Measurements from ENCODE around the gene DNAH3.
"Not testable (repeated sequence)": the region's sequence is repeated elsewhere in the genome, so short reads cannot be mapped to it uniquely, and the experiment has no call there.

The DNAH3 gene

DNA sequence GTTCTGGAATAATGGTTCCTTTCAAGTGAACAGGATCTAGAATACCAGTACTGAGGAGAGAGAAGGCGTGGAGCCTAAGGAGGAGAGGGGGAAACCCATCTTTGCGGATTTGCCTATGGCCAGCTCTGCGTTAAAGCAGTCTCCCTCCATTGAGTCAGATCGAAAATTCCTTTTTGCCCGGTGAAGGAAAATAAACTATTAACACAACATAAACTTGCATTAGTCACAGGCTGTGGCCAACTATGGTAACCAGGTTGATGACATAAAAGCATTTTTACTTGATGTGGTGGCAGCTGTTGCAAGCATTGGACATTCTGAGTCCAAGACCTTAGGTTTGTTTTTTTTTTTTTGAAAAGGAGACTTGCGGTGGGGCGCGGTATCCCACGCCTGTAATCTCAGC is 16.7 kb upstream of the DNAH3 start:
- no peak for DNase-seq (ENCODE audit: low spot score)

DNA sequence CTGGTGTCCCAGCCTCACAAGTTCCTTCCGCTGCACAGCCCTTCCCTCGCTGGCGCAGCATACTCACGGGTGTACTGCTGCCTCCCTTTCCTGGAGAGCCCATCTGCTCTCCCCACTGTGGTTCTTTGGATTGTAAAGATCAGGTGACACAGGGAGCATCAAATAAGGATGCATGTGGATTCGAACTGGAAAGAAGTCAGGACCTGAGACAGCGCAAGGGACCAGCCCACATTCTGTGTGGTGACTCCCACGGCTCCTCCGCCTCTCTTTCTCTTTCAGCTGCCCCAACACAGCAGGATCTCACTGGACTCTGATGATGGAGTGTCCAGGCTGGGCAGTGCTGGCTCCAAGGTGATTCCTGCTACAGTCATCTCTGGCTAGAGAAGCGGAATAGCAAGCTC is 15.9 kb upstream of the DNAH3 start:
- DNase-seq (ENCODE audit: low spot score), result no peak

DNA sequence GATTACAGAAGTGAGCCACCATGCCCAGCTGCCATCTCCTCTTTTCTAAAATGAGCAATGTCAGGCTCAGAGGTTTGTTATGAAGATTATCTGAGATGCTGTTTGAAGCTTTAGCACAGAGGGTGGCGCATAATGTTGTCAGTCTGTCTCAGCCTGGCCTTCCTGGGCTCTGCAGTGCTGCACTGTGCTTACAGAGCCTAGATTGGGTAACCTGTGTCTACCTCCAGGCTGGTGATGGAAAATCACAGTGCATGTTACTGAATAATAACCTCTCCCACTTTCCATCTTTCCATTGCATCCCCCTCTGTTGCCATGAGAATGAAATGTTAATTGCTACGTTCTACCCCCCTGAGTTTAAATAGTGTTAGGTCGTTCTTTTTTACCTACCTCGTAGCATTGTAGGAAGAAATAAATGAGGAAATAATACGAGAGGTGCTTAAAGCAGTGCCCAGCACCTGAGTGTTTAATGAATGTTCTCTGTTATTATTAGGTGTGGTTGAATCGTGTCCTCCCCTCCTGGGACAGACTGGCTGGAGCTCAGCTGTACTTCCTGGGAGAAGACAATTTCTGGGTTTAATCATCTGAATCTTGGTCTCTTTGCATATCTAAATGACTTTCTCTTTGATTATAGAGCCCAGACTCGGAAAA is 14.0 kb upstream of the DNAH3 start:
- DNase-seq (ENCODE audit: low spot score), result no peak

- DNase-seq (ENCODE audit: low spot score), result no peak
These were observed 12.9 kb upstream of the DNAH3 start for GRCh38 chr16:21163576-21163975.

GRCh38 chr16:21162661-21163151 is 12.1 kb upstream of the DNAH3 start:
- DNase-seq (ENCODE audit: low spot score), result no peak

DNA sequence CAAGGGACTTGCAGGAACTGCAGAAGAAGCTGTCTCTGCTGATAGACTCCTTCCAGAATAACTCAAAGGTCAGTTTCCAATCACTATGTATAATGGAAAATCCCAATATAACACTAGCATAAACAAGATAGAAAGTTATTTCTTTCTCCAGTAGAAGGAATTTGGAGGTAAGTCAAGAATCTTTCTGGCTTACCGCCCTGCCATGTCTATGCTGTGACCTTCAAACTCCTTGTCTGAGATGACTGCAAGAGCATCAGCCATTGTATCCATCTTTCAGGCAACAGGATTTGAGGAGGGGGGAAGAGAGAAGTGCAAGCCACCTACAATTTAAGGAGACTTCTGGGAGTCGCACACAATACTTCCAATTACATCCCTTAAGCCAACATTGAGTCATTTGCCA is 10.6 kb upstream of the DNAH3 start:
- no peak for DNase-seq (ENCODE audit: low spot score)

GRCh38 chr16:21160276-21160675 is 9.6 kb upstream of the DNAH3 start:
- DNase-seq (ENCODE audit: low spot score), result no peak

DNA sequence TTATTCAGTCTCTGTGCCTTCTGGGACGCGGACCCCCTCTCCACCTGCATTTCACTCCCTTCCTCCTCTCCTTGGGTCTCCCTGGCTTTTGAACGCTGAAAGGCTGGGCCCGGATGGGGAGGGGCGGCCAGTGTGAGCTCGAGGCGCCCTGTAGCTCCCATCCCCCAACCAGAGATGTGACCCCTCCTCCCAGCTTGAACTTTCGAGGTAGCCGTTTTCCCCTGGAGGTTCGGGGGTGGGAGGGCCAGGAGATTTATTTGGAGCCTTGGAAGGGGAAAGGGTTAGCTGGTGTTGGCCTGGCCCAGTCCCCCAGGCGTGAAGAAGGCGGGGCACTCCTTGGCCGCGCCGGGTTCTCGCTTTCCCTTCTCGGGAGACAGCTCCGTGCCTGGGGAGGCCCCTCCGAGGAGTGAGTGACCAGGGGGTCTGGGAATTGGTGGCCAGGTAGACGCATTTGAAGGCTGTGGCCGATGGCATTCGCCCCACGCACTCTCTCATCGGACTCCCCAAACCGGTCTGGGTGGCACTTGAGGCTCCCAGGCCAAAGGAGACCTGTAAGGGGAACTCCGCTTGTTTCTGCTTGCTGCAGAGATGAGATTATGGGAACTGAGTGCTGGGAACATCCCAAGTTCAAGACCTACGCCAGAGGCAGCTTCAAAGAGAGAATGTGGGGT is 8.8 kb upstream of the DNAH3 start:
- DNase-seq (ENCODE audit: low spot score), result no peak

GRCh38 chr16:21158208-21159110 is 7.8 kb upstream of the DNAH3 start, which contains the start of gene LDAF1:
TSS of gene LDAF1 (plus strand) at chr16:21158674. CDS start at chr16:21161183, 2,509 bp downstream.
- peak; percentile 72 for DNase-seq (ENCODE audit: low spot score)

DNA sequence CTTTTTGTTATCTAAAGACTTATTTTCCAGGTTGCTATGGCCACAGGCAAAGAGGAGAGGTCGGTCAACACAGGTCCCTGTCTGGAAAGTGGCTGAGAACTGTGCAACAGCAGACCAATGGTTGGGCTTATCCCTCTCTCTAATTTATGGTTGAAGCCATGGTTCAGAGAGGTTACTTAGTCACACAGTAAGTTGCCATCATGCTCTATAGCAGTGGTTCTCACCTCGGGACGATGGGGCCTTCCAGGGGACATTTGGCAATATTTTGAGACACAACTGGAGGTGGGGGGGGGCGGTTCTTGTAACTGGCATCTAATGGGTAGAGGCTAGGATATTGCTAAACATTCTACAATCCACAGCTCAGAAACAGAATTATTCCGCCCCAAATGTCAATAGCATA is 7.0 kb upstream of the DNAH3 start:
- DNase-seq (ENCODE audit: low spot score), result no peak

GRCh38 chr16:21156767-21157467 is 6.3 kb upstream of the DNAH3 start:
- DNase-seq (ENCODE audit: low spot score), result peak; percentile 79

DNA sequence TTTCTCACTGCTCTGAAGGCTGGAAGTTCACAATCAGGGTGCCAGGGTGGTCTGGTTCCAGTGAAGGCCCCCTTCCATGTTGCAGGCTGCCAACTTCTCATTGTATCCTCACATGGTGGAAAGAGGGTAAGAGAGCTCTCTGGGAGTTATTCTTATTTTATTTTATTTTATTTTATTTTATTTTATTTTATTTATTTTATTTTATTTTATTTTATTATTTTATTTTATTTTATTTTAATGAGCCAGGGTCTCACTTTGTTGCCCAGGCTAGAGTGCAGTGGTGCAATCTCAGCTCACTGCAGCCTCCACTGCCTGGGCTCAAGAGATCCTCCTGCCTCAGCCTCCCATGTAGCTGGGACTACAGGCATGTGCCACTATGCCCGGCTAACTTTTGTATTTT is 5.4 kb upstream of the DNAH3 start:
- DNase-seq (ENCODE audit: low spot score), result not testable (repeated sequence)

DNA sequence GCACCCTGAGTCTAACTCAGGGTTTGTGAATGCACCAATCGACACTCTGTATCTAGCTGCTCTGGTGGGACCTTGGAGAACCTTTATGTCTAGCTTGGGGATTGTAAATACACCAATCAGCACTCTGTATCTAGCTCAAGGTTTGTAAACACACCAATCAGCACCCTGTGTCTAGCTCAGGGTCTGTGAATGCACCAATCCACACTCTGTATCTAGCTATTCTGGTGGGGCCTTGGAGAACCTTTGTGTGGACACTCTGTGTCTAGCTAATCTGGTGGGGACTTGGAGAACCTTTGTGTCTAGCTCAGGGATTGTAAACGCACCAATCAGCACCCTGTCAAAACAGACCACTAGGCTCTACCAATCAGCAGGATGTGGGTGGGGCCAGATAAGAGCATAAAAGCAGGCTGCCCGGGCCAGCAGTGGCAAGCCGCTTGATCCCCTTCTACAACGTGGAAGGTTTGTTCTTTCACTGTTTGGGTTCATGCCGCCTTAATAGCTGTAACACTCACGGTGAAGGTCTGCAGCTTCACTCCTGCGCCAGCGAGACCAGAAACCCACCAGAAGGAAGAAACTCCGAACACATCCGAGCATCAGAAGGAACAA is 2.6 kb upstream of the DNAH3 start:
- not testable (repeated sequence) for DNase-seq (ENCODE audit: low spot score)

DNA sequence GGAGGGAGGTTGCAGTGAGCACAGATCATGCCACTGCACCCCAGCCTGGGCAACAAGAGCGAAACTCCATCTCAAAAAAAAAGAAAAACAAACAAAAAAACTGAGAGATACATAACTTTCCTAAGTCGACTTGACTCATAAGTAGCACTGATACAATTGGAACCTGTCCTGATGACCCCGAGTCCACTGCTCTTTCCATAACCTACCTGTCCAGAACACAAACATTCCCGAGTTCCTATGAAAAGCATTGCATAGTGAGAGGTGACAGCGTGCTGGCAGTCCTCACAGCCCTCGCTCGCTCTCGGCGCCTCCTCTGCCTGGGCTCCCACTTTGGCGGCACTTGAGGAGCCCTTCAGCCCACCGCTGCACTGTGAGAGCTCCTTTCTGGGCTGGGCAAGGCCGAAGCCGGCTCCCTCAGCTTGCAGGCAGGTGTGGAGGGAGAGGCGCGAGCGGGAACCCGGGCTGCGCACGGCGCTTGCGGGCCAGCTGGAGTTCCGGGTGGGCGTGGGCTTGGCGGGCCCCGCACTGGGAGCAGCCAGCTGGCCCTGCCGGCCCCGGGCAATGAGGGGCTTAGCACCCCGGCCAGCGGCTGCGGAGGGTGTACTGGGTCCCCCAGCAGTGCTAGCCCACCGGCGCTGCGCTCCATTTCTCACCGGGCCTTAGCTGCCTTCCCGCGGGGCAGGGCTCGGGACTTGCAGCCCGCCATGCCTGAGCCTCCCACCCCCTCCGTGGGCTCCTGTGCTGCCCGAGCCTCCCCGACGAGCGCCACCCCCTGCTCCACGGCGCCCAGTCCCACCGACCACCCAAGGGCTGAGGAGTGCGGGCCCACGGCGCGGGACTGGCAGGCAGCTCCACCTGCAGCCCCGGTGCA is 1.7 kb upstream of the DNAH3 start:
- DNase-seq (ENCODE audit: low spot score), result not testable (repeated sequence)

DNA sequence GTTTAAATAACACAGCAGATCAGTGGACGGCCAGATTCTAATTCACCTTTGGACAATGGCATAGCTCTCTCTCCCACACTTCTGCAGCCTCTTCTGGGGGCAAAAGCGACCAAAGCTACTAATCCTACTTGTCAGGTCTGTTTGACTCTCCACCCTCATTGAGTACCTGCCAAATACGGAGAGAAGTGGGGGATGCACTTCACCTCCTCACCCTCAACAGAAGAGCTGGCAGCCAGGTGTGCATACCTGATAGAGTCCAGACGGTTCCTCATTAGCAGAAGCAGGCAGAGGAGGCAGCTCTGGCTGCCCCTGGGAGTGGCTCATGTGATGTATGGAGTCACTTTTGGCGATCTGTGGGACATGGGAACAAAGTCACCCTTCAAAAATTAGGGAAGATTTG is 4.9 kb downstream of the DNAH3 start:
- DNase-seq (ENCODE audit: low spot score), result no peak

DNA sequence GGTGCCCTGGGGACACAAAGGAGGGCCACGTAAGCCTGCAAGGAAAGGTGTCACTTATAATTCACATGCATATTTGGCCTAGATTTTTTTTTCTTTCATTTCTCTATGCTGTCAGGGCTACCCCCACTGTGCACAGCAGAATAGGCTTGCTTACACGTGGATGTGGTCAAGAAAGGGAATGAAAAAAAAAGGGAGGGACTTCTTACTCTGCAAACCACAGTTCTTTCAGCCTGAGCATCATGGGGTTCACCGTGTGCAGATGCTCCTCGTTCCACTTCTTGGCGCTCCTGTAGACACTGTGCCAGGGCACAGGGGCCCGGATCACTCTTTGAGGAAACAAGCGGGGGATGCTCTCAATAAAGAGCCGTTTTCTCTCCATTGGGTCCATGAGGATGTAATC is 16.6 kb downstream of the DNAH3 start:
- no peak for DNase-seq (ENCODE audit: low spot score)

DNA sequence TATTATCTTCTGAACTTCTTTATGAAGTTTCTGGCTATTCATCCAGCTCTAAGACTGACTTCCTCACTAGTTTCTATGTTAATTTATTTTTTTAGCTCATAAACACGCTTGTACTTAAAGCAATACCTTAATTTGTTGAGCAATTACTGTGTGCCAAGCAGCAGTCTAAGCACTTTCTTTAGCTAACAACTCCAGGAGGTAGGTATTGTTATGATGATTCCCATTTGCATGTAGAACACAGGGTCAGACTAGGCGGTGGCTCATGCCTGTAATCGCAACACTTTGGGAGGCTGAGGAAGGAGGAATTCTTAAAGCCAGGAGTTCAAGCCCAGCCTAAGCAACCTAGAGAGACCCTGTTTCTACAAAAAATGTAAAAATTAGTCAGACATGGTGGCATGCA is 19.8 kb downstream of the DNAH3 start:
- DNase-seq (ENCODE audit: low spot score), result no peak

DNA sequence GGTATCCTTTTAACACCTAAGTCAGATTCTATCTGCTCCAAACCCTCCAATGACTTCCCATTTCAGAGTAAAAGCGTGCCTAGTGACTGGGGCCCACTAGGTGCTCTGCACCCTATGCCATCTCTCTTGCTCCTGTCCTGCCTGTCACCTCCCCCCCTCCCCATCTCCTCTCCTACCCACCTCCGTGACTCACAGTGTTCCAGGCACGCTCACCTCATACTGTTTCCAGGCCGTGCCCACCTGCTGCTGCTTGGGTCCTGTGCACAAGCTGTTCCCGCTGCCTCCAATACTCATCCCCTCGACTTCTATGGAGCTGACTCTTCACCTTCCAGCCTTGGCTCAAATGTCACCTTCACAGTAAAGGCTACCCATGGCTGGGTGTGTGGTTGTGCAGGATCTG is 21.7 kb downstream of the DNAH3 start:
- no peak for DNase-seq (ENCODE audit: low spot score)

DNA sequence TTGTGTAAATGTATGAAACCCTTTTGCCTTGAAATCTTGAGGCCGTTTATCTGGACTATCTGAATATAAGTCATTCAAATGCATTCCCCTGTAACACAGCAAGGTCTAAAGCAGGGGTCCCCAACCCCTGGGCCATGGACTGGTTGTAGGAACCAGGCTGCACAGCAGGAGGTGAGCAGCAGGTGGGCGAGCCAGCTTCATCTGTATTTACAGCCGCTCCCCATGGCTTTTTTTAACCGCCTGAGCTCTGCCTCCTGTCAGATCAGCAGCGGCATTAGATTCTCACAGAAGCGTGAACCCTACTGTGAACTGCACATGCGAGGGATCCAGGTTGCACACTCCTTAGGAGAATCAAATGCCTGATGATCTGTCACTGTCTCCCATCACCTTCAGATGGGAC is 24.1 kb downstream of the DNAH3 start:
- no peak for DNase-seq (ENCODE audit: low spot score)

DNA sequence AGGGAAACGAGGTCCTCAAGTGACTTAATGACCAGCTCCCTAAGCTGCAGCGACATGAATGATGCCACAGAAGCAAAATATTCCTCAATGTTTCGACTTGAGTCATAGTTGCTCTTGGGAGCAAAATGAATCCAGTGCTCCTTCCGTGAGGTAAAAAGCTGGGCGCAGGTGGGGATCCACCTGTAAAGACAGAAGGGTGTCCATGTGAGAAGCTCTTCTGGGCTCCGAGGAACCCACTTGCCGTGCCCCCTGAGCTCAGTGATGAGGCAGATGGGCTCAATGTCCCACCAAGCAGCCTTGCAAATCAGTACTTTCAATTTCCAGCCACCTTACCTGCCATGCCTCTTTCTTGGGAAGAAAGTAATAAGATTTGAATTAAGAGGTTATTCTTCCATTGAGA is 25.5 kb downstream of the DNAH3 start:
- DNase-seq (ENCODE audit: low spot score), result no peak

All from HuH-7 (cell line).